ENCODE data around the gene ZBTB25.
A peak's percentile ranks its signal among the peaks of the same experiment; 100 is the strongest.

The ZBTB25 gene

GRCh38 chr14:64493455-64493854 is 10.2 kb downstream of the ZBTB25 start:
- TF ChIP-seq TAF1 (IDR thresholded peaks at IDR 0.05; ENCODE audit: low read depth, low read length) (no peak), POU2F2 (IDR thresholded peaks at IDR 0.05; ENCODE audit: low read depth, low read length) (no peak), SPI1 (IDR thresholded peaks at IDR 0.05; ENCODE audit: low read depth, low read length) (no peak), POLR2A (IDR thresholded peaks at IDR 0.05; ENCODE audit: low read depth, low read length) (no peak), PAX5 (IDR thresholded peaks at IDR 0.05; ENCODE audit: insufficient read depth, low read length, severe bottlenecking) (no peak), POLR2AphosphoS5 (IDR thresholded peaks at IDR 0.05; ENCODE audit: low read depth, low read length) (no peak)
- DNase-seq (ENCODE audit: insufficient read length, low spot score) = no peak
- no peak for FAIRE-seq

DNA sequence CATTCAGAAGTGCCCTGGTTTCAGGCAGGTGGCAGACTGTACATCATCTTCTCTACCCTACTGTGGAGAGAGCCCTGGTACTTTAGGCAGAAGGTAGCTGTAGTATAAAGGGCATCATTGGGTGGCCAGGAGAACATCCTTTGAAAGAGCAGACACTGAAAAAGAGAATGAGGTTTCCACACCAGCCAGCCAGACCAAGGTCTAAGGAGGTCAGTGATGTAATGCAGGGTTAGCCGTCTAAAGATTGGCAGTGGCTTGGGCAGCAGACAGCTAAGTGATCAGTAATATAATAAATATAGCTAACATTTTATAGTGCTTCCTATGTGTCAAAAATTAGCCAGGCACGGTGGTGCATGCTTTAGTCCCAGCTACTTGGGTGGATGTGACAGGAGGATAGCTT is 12.0 kb downstream of the ZBTB25 start:
- DNase-seq (ENCODE audit: insufficient read length, low spot score) = no peak
- no peak for FAIRE-seq
- no peak for TF ChIP-seq POLR2A (IDR thresholded peaks at IDR 0.05; ENCODE audit: low read depth, low read length)
- TF ChIP-seq PAX5 (IDR thresholded peaks at IDR 0.05; ENCODE audit: insufficient read depth, low read length, severe bottlenecking) = no peak
- TF ChIP-seq TAF1 (IDR thresholded peaks at IDR 0.05; ENCODE audit: low read depth, low read length) = no peak
- no peak for TF ChIP-seq POLR2AphosphoS5 (IDR thresholded peaks at IDR 0.05; ENCODE audit: low read depth, low read length)
- no peak for TF ChIP-seq SPI1 (IDR thresholded peaks at IDR 0.05; ENCODE audit: low read depth, low read length)
- TF ChIP-seq POU2F2 (IDR thresholded peaks at IDR 0.05; ENCODE audit: low read depth, low read length) = no peak

DNA sequence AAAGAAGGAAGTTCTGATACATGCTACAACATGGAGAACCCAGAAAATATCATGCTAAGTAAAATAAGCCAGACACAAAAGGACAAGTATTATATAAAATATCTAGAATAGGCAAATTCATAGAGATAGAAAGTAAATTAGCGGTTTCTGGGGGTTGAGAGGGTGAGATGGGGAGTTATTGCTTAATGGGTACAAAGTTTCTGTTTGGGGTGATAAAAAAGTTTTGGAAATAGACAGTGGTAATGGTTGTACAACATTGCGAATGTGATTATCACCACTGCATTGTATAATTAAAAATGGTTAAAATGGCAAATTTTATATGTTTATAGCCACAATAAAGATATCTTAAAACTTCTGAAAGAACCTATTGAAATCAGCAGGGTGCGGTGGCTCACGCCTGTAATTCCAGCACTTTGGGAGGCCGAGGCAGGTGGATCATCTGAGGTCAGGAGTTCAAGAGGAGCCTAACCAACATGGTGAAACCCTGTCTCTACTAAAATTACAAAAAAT is 15.0 kb downstream of the ZBTB25 start:
- FAIRE-seq = no peak
- no peak for TF ChIP-seq POLR2A (IDR thresholded peaks at IDR 0.05; ENCODE audit: low read depth, low read length)
- TF ChIP-seq TAF1 (IDR thresholded peaks at IDR 0.05; ENCODE audit: low read depth, low read length) = no peak
- TF ChIP-seq PAX5 (IDR thresholded peaks at IDR 0.05; ENCODE audit: insufficient read depth, low read length, severe bottlenecking) = no peak
- no peak for TF ChIP-seq SPI1 (IDR thresholded peaks at IDR 0.05; ENCODE audit: low read depth, low read length)
- no peak for TF ChIP-seq POU2F2 (IDR thresholded peaks at IDR 0.05; ENCODE audit: low read depth, low read length)
- no peak for TF ChIP-seq POLR2AphosphoS5 (IDR thresholded peaks at IDR 0.05; ENCODE audit: low read depth, low read length)
- no peak for DNase-seq (ENCODE audit: insufficient read length, low spot score)

DNA sequence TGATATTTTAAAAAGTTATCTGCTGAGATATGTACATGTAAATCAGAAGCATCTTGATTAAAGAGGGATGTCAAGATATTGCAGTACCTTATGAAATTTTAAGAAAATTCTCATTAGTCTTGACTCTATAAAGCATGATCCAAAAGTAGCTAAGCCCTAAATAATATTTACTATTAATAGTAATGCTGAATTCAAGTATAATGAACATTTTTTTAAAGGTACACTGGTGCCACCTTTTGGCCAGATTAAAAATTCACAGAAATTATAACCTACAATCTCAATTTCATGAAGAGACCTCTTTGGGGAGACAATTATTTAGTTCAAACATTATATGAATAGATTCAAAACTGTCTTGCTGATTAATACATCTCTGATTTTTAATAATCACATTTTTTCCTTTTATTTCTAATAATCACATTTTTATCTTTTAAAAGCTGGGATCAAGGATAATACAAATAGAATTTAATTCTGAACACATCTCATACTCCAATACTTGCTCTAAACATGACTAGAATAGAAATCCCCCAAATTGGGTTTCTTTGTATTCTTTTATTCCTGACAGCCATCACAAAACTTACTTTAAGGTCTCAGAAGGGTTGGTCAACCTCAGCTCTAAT is 24.9 kb downstream of the ZBTB25 start:
- TF ChIP-seq TAF1 (IDR thresholded peaks at IDR 0.05; ENCODE audit: low read depth, low read length) (no peak), PAX5 (IDR thresholded peaks at IDR 0.05; ENCODE audit: insufficient read depth, low read length, severe bottlenecking) (no peak), POLR2A (IDR thresholded peaks at IDR 0.05; ENCODE audit: low read depth, low read length) (no peak), SPI1 (IDR thresholded peaks at IDR 0.05; ENCODE audit: low read depth, low read length) (no peak), POU2F2 (IDR thresholded peaks at IDR 0.05; ENCODE audit: low read depth, low read length) (no peak), POLR2AphosphoS5 (IDR thresholded peaks at IDR 0.05; ENCODE audit: low read depth, low read length) (no peak)
- DNase-seq (ENCODE audit: insufficient read length, low spot score) = no peak
- no peak for FAIRE-seq

- no peak for DNase-seq (ENCODE audit: insufficient read length, low spot score)
- no peak for FAIRE-seq
- TF ChIP-seq PAX5 (IDR thresholded peaks at IDR 0.05; ENCODE audit: insufficient read depth, low read length, severe bottlenecking) (no peak), POLR2A (IDR thresholded peaks at IDR 0.05; ENCODE audit: low read depth, low read length) (no peak), SPI1 (IDR thresholded peaks at IDR 0.05; ENCODE audit: low read depth, low read length) (no peak)
Observed at GRCh38 chr14:64476438-64476837, 27.2 kb downstream of the ZBTB25 start.

DNA sequence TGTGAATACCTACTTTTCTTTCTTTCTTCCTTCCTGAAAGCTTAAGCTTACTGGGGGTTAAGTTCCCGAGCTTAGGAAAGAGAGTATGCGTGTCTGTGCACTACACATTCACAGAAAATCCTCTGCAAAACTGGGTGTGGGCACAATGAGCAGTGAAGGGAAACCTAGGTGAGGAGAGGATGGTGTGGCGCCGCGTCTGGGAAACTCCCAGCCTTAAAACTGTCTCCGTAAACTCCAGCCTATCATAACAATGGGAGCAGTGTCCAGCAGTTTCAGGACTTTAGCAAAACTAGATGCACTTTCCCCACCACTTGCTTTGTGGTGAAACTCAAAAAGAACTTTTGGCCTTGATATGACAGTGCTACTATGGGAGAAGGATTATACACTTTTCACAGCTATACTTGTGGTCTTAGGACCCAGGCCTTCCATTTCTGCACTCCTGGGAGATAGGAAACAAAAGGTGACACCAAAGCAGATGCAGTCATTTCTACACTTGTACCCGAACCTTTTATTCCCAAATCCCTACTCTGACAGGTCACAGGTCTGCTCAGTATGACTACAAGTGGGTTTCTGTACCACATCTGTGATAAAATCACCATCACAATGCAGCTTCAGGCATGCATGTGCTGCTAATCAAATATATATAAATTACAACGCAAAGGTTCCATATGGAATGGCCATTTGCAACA is 27.9 kb downstream of the ZBTB25 start:
- FAIRE-seq (no peak), DNase-seq (ENCODE audit: insufficient read length, low spot score) (no peak)
- TF ChIP-seq PAX5 (IDR thresholded peaks at IDR 0.05; ENCODE audit: insufficient read depth, low read length, severe bottlenecking) (no peak), POU2F2 (IDR thresholded peaks at IDR 0.05; ENCODE audit: low read depth, low read length) (no peak), POLR2A (IDR thresholded peaks at IDR 0.05; ENCODE audit: low read depth, low read length) (no peak)

- TF ChIP-seq TAF1 (IDR thresholded peaks at IDR 0.05; ENCODE audit: low read depth, low read length) (no peak), POLR2AphosphoS5 (IDR thresholded peaks at IDR 0.05; ENCODE audit: low read depth, low read length) (no peak), PAX5 (IDR thresholded peaks at IDR 0.05; ENCODE audit: insufficient read depth, low read length, severe bottlenecking) (no peak), POLR2A (IDR thresholded peaks at IDR 0.05; ENCODE audit: low read depth, low read length) (no peak), SPI1 (IDR thresholded peaks at IDR 0.05; ENCODE audit: low read depth, low read length) (no peak), POU2F2 (IDR thresholded peaks at IDR 0.05; ENCODE audit: low read depth, low read length) (no peak)
- no peak for DNase-seq (ENCODE audit: insufficient read length, low spot score)
- FAIRE-seq = no peak
Observed at GRCh38 chr14:64474698-64475097, 28.9 kb downstream of the ZBTB25 start.

GRCh38 chr14:64474041-64474440 is 29.6 kb downstream of the ZBTB25 start:
- FAIRE-seq (peak; percentile 83), DNase-seq (ENCODE audit: insufficient read length, low spot score) (no peak)
- TF ChIP-seq POLR2AphosphoS5 (IDR thresholded peaks at IDR 0.05; ENCODE audit: low read depth, low read length) (no peak), POU2F2 (IDR thresholded peaks at IDR 0.05; ENCODE audit: low read depth, low read length) (no peak), PAX5 (IDR thresholded peaks at IDR 0.05; ENCODE audit: insufficient read depth, low read length, severe bottlenecking) (no peak), POLR2A (IDR thresholded peaks at IDR 0.05; ENCODE audit: low read depth, low read length) (no peak), TAF1 (IDR thresholded peaks at IDR 0.05; ENCODE audit: low read depth, low read length) (no peak), SPI1 (IDR thresholded peaks at IDR 0.05; ENCODE audit: low read depth, low read length) (no peak)

DNA sequence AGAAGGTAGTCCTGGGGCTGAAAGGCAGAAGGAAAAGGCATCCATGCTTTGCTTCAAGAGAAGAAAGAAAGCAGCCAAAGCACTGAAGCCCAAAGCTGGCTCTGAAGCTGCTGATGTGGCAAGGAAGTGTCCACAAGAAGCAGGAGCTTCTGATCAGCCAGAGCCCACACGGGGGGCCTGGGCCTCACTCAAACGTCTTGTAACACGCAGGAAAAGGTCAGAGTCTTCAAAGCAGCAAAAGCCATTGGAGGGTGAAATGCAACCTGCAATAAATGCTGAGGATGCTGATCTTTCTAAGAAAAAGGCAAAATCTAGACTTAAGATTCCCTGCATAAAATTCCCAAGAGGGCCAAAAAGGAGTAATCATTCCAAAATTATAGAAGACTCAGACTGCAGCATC is 35.2 kb downstream of the ZBTB25 start:
- TF ChIP-seq TAF1 (IDR thresholded peaks at IDR 0.05; ENCODE audit: low read depth, low read length) = no peak
- TF ChIP-seq PAX5 (IDR thresholded peaks at IDR 0.05; ENCODE audit: insufficient read depth, low read length, severe bottlenecking) = no peak
- no peak for TF ChIP-seq POU2F2 (IDR thresholded peaks at IDR 0.05; ENCODE audit: low read depth, low read length)
- TF ChIP-seq SPI1 (IDR thresholded peaks at IDR 0.05; ENCODE audit: low read depth, low read length) = no peak
- TF ChIP-seq POLR2A (IDR thresholded peaks at IDR 0.05; ENCODE audit: low read depth, low read length) = no peak
- TF ChIP-seq POLR2AphosphoS5 (IDR thresholded peaks at IDR 0.05; ENCODE audit: low read depth, low read length) = no peak
- FAIRE-seq = no peak
- no peak for DNase-seq (ENCODE audit: insufficient read length, low spot score)
